Suppressor macrophage (primary cell): Measurements from ENCODE around the gene SIK1.
"Not testable (repeated sequence)": the region's sequence is repeated elsewhere in the genome, so short reads cannot be mapped to it uniquely, and the experiment has no call there.

Source experiments
- DNase-seq, 4 experiments: peaks; one replicate each; pipeline ENCODE4 v3.0.0-alpha.2; 2020 to 2022

Gene SIK1

GRCh38 chr21:43439316-43440075 is 12.6 kb upstream of the SIK1 start:
- not testable (repeated sequence) for DNase-seq

- not testable (repeated sequence) for DNase-seq
These were observed 9.3 kb upstream of the SIK1 start for GRCh38 chr21:43436272-43436671.

DNA sequence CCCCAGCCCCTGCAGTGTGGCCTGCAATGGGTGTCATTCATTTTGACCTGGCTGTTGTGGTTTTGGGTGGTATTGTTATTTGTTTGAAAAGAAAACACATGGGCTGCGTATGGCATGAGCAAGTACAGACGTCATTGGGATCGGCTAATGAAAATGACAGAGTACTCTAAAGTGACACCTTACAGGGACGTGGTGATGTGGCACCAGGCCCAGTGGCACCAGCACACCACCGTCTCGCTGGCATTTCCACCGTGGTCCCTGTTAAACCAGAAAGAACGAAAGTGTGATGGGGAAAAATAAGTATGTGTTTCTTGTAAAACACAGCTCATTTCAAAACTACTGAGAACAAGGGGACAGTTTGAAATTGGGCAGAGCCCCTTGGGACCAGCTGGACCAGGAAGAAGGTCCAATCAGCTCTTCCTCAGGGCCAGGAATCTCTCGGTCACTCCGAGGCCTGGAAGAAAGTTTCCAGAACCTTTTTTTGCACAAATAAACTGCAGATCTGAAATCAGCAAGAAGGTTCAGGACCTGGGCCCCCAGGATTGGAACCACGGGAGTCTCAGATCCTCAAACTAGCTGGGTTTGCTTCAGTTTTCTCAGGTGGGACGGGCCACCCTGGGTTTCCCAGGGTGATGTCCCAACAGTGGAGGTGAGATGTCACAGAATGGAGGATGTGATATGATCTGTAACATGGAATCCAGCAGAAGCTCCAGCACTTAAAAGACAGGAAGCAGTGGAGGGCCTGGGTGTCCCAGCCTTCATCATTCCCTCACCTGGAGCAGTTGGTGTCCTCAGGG is 6.6 kb upstream of the SIK1 start:
- not testable (repeated sequence) for DNase-seq

- DNase-seq: not testable (repeated sequence)
These were observed 4.0 kb upstream of the SIK1 start for GRCh38 chr21:43430830-43431416.

DNA sequence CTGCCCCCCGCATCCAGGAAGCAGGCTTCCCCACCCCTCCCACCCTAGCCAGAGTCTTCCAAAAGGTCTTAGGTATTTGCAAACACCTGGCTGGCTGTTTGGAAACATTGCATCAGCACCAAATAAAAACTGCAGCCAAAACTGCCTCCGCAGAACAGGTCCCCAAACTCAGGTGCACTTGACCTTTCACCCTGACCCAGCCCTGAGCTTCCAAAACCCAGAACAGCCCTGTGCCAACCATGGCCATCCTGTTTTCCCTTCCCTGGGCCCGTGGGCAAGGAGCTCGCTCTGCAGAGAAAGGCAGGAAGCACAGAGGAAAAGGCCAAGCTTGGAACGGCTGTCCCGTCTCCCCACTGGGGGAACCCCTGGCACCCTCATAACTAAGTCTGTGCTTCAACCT is 2.0 kb upstream of the SIK1 start:
- DNase-seq: not testable (repeated sequence)

- DNase-seq: not testable (repeated sequence)
These were observed 270 bp upstream of the SIK1 start for GRCh38 chr21:43427242-43427559.

DNA sequence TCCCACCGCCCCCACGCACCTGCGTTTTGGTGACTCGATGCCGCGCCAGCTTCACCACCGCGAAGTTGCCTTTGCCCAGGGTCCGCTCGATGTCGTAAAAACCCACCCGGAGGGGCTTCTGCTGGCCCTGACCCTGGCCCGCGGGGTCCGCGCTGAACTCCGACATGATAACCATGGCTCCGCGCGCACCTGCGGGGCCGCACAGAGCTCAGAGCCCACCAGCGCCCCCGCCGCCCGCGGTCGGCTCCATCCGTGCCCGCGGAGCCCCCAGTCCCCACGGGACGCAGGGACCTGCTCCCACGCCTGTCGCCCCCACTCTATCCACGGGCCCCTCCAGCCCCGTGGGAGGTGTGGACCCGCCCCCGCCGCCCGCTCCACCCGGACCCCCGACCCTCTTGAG is 927 bp downstream of the SIK1 start:
- not testable (repeated sequence) for DNase-seq

- DNase-seq: not testable (repeated sequence)
These were observed 7.5 kb downstream of the SIK1 start for GRCh38 chr21:43419475-43419874.

DNA sequence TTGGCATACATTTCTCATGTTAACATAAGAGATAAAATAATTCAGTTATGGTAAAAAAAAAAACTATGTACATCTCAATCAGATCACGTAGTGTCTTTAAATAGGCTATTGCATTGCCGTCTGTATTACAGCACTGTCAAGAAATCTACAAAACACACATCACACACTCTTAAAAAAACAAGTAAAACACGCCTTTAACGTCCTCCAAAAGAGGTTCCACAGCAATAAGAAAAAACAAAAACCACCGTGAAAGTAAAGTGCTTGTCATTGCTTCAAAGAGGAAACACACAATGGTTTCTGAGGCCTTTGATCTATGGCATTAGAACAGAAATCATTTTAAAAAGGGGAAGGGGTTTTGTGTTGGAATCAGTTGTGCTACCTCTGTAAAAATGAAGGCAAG is 12.4 kb downstream of the SIK1 start:
- not testable (repeated sequence) for DNase-seq

- not testable (repeated sequence) for DNase-seq
These were observed 14.7 kb downstream of the SIK1 start for GRCh38 chr21:43412020-43412788.

DNA sequence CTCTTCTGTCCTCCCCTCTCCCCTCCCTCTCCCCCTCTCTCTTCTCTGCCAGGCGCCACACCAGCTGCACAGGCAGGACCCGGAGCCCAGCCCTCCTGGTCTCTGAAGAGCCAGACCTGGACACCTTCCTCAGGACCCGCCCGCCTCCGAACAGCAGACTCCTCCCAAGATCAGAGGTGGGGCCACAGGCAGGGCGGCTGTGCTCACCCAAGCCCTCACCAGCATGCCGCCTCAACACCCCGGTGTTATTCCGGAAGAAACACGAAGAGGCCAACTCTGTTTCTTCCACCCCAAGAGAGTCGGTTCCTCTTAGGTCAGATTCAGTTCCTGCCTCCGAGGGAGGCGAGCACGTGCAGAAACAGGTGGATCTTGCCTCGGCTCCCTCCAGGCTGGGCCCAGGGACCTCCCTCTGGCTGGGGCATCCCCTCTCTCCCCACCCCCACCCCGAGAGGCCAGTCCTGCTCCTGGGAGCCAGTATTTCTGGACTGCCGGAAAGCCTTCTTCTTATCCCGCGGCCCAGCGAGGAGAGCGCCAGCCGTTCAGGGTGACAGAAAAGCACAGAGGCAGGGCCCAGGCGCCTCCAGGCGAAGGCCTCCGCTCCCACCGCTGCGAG is 16.4 kb downstream of the SIK1 start:
- not testable (repeated sequence) for DNase-seq

DNA sequence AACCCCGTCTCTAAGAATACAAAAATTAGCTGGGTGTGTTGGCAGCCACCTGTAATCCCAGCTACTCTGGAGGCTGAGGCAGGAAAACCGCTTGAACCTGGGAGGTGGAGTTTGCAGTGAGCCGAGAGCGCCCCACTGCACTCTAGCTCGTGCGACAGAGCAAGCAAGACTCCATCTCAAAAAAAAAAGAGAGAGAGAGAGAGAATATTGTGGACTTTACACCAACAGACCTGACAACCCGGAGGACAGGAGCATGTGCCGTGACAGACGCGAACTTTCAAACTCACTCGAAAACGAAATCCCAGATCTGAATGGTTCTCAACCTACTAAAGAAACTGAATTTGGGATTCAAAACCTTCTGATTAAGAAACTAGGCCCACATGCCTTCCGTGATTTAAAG is 19.8 kb downstream of the SIK1 start:
- not testable (repeated sequence) for DNase-seq

GRCh38 chr21:43404450-43404849 is 22.5 kb downstream of the SIK1 start:
- not testable (repeated sequence) for DNase-seq

- DNase-seq: not testable (repeated sequence)
These were observed 23.1 kb downstream of the SIK1 start for GRCh38 chr21:43403651-43404430.

DNA sequence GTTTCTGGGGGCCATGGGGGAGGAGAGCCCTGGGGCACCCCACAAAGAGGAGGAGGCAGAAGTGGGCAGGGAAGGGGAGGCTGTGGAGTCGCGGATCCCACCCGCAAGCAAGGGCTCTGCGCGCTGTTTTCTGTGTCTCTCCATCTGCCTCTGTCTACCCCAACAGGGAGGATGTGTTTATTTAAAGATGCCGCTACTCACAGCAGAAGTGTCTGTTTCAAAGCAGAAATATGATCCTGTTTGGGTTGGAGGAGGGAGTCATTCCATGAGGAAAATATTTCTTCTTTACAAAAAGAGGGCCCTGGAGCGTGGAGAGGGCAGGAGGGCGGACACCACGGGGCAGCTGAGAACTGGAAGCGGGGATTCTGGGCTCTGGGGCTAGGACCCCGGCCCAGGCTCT is 25.8 kb downstream of the SIK1 start:
- not testable (repeated sequence) for DNase-seq

DNA sequence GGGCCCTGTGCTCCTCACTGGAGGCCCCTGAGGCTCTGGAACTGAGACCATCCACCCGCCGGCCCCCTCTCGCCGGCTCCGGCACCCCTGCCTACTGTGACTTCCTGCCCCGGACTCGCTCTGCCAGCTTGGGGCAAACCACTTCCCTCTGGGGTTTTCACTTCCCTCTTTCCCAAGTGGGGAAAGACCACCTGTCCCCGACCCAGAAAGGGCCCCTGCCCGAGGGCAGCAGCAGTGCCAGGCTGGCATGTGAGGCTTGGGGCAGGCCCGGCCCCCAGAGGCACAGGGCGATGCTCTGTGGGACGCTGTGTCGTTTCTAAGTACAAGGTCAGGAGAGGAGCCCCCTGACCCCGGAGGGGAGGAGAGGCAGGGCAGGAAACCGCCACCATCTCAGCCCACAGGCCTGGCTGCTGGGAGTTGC is 27.3 kb downstream of the SIK1 start:
- not testable (repeated sequence) for DNase-seq

GRCh38 chr21:43399136-43399535 is 27.8 kb downstream of the SIK1 start:
- not testable (repeated sequence) for DNase-seq

DNA sequence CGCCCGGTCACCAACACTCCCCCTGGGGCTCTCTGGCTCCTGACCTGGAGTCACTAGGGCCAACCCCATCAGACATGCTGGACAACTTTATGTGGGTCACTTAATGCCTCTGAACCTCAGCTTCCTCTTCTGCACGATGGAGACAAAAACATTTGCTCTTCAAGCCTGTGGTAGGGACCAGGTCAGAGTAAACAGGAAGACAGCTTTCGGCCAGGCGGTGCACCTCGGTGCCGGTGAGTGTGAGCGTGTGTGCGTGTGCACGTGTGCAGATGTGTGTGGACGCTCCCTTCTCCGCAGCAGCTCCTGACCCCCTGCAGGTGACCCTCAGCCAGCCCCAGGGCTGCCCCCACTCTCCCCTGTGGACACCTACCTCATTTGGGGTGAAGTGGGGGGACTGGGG is 28.4 kb downstream of the SIK1 start:
- not testable (repeated sequence) for DNase-seq

- DNase-seq: not testable (repeated sequence)
These were observed 28.9 kb downstream of the SIK1 start for GRCh38 chr21:43398000-43398399.

DNA sequence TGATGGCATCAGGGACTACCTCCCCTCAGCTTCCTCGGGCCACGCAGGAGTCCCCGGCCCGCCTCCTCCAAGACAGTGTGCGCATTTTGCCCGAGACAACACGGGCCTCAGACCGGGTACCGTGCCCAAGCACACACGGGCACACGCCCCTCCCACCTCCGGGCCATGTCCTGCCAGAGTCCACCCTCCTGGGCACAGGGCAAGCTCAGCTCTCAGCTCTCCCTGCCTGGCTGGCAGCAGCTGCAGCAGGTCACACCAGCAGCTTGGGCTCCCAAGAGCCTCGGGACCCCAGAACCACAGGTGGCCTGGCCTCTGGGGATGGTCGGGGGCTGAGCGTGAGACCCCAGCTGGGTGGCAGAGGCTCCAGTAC is 29.5 kb downstream of the SIK1 start:
- DNase-seq: not testable (repeated sequence)

GRCh38 chr21:43396788-43397438 is 30.0 kb downstream of the SIK1 start:
- DNase-seq: not testable (repeated sequence)
